ENCODE results near the gene ZNF93. TPM values are rescaled to one million over a fixed set of nuclear protein-coding genes. Genes with fewer than 3 reads are reported as not detected.
A peak's percentile ranks its signal among the peaks of the same experiment; 100 is the strongest.
"Not testable (repeated sequence)": the region's sequence is repeated elsewhere in the genome, so short reads cannot be mapped to it uniquely, and the experiment has no call there.

The ZNF93 gene
- total RNA-seq, 1 donor from 2014 or later, result 10.0 TPM

DNA sequence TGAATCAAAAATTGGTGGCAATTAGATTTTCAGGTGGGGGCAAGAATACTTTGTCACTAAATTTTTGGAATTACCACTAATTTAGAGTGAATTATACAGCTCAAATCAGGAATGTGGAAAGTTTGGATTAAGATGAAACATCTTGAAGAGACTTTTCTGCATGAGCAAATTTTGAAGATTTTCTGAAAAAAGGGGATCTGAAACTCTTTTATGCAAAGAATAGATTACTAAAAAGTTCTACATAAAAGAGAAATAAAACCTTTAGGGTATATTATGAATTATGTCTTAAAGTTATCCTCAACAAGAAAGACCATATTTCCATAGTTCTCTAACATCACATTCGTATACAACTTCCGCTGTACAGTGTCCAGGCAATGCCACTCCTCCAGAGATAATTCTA is 36.7 kb downstream of the ZNF93 start:
- no peak for DNase-seq (ENCODE audit: low read depth)

DNA sequence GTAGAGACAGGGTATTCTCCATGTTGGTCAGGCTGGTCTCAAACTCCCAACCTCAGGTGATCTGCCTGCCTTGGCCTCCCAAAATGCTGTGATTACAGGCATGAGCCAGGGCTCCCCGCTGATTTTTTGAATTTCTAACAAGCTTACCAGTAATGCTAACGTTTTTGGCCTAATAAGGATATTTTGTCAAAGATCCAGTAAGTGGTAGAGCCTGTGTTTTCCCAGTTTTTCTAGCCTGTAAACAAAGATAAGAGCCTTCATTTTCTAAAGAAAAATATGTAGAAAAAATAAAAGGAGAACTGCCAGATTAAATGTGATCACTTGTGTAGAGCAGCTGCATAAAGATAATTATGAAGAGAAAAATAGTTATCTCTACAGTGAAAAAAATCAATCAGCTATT is 37.7 kb downstream of the ZNF93 start:
- DNase-seq (ENCODE audit: low read depth), result no peak

DNA sequence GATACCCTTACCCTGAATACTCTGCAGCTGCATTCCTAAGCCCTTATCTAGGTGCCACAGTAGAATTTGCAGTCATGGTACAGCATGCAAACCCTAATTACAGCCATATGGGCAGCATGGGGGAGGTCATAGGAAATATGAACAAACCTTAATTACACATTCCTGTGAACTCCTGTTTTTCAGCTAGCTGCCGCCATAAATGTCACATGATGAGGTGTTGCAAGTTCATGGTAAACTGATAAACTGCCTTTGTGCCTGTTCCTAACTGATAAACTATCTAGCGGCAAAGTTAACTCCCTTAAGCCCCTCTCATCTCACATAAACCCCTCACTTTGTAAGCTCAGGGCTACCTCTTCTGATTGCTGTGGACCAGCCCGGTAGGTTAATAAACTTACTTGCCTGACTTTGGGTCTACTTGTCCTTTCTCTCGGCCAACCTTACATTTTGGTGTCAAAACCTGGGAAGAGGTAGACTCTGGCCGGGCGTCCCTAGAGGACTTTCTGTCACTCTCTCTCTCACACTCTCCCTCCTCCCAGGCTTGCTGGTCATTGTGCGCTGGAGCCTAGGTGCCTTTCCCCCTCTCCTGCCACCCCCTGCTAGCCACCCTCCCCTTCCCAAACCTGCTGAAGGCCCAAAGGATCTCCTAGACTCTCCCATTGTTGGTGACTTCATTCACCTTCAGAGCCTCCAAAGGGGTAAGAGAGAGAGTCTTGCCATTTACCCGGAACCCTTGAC is 43.3 kb downstream of the ZNF93 start:
- DNase-seq (ENCODE audit: low read depth), result no peak

DNA sequence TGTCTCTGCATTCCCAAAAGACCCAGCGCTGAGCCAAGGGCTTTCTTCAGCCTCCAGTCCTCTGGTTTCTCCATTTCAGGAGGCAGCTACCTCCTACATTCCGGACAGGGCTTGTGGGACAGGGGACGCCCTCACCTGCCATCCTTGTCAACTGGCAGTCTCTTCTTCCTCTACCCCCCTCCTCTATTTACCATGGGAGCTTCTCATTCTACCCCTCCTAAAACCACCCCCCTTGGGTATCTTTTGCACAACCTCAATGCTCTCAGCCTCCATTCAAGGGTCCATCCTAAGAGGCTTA is 43.8 kb downstream of the ZNF93 start:
- no peak for DNase-seq (ENCODE audit: low read depth)

DNA sequence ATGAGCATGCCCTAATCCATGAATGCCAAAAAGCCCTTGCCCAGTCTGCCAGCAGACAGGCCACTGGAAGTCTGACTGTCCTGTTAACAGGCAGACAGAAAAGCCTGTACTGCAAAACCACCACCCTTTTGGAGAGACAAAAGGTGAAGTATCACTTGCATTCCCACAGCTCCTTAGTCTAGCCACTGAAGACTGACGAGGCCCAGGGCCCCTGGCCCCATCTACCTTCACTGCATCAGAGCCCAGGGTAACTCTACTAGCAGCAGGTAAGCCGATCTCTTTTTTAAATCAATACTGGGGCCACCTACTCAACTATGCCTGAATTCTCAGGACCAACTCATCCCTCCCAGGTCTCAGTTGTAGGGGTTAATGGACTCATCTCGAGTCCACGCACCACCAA is 45.5 kb downstream of the ZNF93 start:
- DNase-seq (ENCODE audit: low read depth), result no peak

DNA sequence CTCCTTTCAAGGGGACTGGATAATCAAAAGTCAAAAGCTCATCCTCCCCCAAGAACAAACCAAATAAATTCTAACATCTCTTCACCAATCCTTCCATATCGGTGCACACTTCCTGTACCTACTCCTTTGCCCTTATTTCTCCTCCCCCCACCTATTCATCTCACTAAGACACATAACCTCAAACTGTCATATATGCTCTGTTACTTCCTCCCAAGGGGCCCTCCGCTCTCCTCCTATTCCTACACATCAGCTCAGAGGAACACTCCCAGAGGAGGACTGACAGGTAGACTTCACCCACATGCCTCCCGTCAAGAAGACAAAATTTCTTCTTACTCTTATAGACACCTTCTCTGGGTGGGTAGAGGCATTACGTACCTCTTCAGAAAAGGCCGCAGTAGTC is 48.1 kb downstream of the ZNF93 start:
- no peak for DNase-seq (ENCODE audit: low read depth)

DNA sequence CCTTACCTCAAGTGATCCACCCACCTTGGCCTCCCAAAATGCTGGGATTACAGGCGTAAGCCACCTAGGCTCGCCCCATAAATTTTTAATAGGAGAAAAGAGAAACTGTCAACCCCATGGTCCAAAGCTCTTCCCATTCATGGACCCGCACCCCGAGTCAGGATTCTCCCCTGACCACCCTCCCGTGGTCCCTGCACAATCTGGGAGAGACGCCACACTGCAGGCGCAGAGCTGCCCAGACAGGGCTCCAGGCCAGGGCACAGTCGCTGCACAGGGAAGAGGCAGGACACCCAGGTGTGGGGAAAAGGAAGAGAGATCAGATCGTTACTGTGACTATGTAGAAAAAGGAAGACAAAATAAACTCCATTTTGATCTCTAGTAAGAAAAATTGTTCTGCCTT is 54.5 kb downstream of the ZNF93 start:
- no peak for DNase-seq (ENCODE audit: low read depth)

DNA sequence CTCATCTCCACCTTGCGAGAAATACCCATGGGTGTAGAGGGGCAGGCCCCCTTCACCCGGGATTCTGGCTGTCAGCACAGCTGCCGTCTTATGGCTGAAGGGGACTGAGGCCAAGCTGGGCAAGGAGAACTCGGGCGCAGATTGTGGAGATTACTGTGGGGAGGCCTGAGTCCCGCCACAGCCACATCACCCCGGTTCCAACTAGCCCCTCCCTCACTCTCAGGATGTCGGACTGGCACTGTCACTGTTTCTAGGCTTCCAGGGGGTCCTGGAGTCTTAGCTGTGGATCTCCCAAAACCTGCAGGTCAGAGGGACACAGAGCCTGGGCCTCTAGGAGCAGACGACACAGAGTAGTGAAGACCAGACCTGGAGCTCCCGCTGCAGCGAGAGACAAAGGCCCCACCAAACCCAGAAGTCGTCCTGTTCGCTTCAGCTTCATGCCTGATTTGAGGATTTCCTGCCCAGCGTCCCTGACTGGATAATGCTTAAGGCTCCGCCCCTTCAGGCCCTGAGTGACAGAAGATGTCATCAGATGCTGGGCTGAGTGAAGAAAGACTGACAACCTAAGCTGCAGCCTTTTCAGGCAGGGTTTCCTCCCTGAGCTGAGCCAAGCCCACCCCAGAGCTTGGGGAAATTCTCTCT is 55.8 kb downstream of the ZNF93 start:
- DNase-seq (ENCODE audit: low read depth), result no peak

DNA sequence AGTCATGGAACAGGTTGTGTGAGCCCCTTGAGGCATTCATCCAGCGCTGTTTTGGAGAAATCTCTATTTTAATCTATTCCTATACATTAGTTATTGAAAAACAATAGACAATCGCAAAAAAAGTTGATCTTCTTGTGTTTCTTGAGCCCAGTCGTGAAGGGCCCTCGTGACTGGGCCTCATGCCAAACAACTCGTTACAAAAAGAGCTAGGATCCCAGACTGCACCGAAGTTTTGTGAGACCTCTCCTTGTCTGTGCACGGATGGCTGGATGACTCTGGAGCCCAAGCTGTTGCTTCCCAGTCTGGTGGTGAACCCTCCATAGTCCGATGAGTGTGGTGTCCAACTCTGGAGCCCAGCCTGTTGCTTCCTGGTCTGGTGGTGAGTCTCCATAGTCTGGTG is 57.0 kb downstream of the ZNF93 start:
- DNase-seq (ENCODE audit: low read depth), result not testable (repeated sequence)

DNA sequence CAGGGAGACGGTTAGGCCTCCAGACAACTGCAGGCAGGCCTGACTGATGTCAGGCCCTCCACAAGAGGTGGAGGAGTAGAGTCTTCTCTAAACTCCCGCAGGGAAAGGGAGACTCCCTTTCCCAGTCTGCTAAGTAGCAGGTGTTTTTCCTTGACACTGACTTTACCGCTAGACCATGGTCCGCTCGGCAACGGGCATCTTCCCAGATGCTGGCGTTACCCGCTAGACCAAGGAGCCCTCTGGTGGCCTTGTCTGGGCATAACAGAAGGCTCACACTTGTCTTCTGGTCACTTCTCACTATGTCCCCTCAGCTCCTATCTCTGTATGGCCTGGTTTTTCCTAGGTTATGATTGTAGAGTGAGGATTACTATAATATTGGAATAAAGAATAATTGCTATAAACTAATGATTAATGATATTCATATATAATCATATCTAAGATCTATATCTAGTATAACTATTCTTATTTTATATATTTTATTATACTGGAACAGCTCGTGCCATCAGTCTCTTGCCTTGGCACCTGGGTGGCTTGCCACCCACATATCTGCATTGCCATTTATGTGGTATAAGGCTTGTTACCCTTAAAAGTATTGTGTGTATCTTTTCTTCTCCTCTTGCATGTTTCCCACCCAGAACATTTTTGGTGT is 58.5 kb downstream of the ZNF93 start:
- peak; percentile 29 for DNase-seq (ENCODE audit: low read depth)

DNA sequence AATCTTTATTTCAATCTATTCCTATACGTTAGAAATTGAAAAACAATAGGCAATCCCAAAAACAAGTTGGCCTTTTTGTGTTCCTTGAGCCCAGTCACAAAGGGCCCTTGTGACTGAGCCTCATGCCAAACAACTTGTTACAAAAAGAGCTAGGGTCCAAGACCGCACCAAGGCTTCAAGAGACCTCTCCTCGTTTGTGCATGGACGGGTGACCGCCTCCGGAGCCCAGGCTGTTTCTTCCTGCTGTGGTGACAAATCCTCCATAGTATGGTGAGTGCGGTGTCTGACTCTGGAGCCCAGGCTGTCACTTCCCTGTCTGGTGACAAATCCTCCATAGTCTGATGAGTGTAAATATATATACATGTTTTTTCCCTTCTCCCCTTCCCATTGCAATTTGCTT is 63.7 kb downstream of the ZNF93 start:
- no peak for DNase-seq (ENCODE audit: low read depth)

DNA sequence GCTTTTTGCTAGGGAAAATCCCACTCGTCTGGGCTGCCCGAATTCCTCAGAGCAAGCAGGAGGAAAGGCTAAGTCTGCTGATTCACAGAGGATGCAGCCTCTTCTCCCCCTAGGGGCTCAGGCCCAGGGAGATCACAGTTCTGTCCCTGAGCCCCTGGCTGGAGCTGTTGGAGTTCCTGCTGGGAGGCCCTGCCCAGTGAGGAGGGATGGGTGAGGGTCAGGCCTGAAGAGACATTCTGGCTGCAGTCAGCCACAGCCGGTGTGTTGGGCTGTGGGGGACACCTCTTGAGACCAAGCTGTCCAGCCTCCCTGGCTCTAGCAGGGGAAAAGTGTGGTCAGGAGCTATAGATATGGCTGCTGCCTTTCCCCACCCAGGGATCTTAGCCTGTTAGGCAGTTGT is 65.4 kb downstream of the ZNF93 start:
- not testable (repeated sequence) for DNase-seq (ENCODE audit: low read depth)

DNA sequence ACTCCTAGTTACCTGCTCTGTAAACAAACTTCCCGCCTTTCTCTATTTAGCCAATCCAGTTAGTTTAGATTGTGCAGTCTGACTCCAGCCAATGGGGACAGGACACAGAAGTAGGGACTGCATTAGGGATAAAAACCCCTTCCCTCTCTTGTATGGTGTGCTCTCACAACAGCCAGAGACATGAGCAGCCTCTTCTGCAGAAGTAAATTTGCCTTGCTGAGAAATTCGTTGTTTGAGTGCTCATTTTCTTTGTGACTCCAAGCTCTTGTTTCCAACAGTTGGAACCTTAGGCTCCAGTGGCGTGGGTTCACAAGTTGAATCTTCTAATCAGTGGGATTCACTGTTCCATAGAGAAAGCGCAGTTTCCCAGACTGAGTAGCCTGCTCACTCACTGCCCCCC is 66.1 kb downstream of the ZNF93 start:
- DNase-seq (ENCODE audit: low read depth), result no peak

Other genes starting within 250 kb of the ZNF93 start
- gene ATP13A1, start 237.3 kb upstream of the ZNF93 start, total RNA-seq, result 88.0 and 171 TPM in 2 replicates
- gene ZNF101, start 232.1 kb upstream of the ZNF93 start, total RNA-seq, result 10.8 and 20.1 TPM in 2 replicates
- 5.9 and 12.4 TPM in 2 replicates for gene ZNF14, start 167.8 kb upstream of the ZNF93 start, total RNA-seq
- gene ZNF506, start 79.2 kb upstream of the ZNF93 start, total RNA-seq, result 20.8 and 38.4 TPM in 2 replicates
- 5.0 and 14.7 TPM in 2 replicates for gene ZNF253, start 35.1 kb upstream of the ZNF93 start, total RNA-seq
- 0.69 and 4.4 TPM in 2 replicates for gene ZNF682, start 138.6 kb downstream of the ZNF93 start, total RNA-seq
- 3.6 and 4.0 TPM in 2 replicates for gene ZNF90, start 177.1 kb downstream of the ZNF93 start, total RNA-seq